ENCODE data around the gene DCTN1.
A peak's percentile ranks its signal among the peaks of the same experiment; 100 is the strongest.

DCTN1 gene

DNA sequence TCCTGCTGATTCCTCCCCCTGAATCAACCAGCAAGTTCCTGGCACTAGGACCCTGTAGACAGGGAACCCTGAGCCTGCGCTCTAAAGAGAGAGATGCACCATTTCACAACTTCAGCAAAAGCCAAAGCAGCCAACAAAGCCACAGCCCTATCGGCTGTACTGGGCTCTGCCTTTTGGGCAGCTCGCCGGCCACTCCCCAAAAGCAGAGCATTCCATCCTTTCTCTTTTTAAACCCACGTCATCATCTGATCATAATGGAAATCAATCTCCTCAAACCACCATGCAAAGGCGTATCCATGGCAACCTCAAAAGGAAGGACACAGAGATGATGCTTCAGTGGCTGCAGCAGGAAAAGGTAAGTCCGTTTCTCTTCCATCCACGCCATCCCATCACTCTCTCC, 5.3 kb upstream of the DCTN1 start:
- no peak overlapping the region for H3K27ac ChIP-seq (ENCODE audit: poor library complexity, severe bottlenecking)
- TF ChIP-seq, protein P1, sequence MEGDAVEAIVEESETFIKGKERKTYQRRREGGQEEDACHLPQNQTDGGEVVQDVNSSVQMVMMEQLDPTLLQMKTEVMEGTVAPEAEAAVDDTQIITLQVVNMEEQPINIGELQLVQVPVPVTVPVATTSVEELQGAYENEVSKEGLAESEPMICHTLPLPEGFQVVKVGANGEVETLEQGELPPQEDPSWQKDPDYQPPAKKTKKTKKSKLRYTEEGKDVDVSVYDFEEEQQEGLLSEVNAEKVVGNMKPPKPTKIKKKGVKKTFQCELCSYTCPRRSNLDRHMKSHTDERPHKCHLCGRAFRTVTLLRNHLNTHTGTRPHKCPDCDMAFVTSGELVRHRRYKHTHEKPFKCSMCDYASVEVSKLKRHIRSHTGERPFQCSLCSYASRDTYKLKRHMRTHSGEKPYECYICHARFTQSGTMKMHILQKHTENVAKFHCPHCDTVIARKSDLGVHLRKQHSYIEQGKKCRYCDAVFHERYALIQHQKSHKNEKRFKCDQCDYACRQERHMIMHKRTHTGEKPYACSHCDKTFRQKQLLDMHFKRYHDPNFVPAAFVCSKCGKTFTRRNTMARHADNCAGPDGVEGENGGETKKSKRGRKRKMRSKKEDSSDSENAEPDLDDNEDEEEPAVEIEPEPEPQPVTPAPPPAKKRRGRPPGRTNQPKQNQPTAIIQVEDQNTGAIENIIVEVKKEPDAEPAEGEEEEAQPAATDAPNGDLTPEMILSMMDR (IDR thresholded peaks at IDR 0.05; ENCODE audit: poor library complexity, severe bottlenecking), result no peak
- no peaks in the 10 kb centered on the region for H3K27me3 ChIP-seq (ENCODE audit: insufficient read depth, poor library complexity, severe bottlenecking)
- DNase-seq (ENCODE audit: low spot score) (no peak), ATAC-seq (ENCODE audit: low read depth) (no peak)
- H3K4me1 ChIP-seq (ENCODE audit: insufficient read depth, poor library complexity, severe bottlenecking), result peaks cover 12% of the 10 kb centered on the region
- H3K4me3 ChIP-seq (ENCODE audit: severe bottlenecking), result no peak overlapping the region
- H3K9me3 ChIP-seq (ENCODE audit: severe bottlenecking), result no peaks in the 10 kb centered on the region
- peaks cover 22% of the 10 kb centered on the region for H3K36me3 ChIP-seq (ENCODE audit: low read depth)

DNA sequence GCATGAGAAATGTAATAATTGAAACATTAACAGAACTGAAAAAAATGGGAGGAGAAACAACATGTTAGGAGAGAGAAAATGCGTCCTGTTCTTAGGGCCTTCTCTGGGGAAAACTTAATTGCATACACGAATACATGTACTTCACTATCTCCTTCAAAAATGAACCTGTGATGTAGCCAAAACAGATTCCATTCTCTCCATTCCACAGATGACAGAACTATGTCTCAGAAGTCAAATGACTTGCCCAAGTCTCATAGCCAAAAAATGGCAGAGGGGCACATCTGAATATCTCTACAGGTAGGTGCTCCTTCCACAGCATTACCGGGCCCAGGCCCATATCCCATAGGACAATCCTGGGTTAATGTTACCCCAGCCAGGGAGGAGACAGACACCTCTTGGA, 3.9 kb upstream of the DCTN1 start:
- Histone ChIP-seq H3K4me3 (ENCODE audit: severe bottlenecking) (no peak overlapping the region), H3K9me3 (ENCODE audit: severe bottlenecking) (no peaks in the 10 kb centered on the region), H3K27me3 (ENCODE audit: insufficient read depth, poor library complexity, severe bottlenecking) (no peaks in the 10 kb centered on the region), H3K27ac (ENCODE audit: poor library complexity, severe bottlenecking) (no peak overlapping the region), H3K4me1 (ENCODE audit: insufficient read depth, poor library complexity, severe bottlenecking) (peaks cover 6% of the 10 kb centered on the region), H3K36me3 (ENCODE audit: low read depth) (peaks cover 18% of the 10 kb centered on the region)
- ATAC-seq (ENCODE audit: low read depth) (no peak), DNase-seq (ENCODE audit: low spot score) (no peak)
- TF ChIP-seq, protein P1 (IDR thresholded peaks at IDR 0.05; ENCODE audit: poor library complexity, severe bottlenecking), result no peak

DNA sequence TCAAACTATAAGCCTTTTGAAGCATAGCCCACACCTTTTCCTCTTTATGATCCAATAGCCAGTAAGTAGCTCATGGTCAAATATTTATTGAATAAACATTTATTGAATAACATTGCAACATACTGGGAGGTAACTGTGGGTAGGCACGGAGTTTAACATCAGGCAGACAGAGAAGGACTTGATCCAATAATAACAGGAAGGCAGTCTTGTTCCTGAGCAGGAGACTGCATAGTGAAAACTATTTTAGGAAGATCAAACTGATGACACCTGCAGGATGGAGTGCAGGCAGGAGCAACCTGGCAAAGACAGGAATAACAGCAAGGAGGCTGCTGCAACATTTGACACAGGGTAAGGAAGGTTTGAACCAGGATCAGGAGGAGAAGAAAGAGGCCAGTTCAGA, 3.1 kb upstream of the DCTN1 start:
- Histone ChIP-seq H3K27ac (ENCODE audit: poor library complexity, severe bottlenecking) (no peak overlapping the region), H3K9me3 (ENCODE audit: severe bottlenecking) (no peaks in the 10 kb centered on the region), H3K36me3 (ENCODE audit: low read depth) (peaks cover 22% of the 10 kb centered on the region), H3K27me3 (ENCODE audit: insufficient read depth, poor library complexity, severe bottlenecking) (no peaks in the 10 kb centered on the region), H3K4me1 (ENCODE audit: insufficient read depth, poor library complexity, severe bottlenecking) (peaks cover 6% of the 10 kb centered on the region), H3K4me3 (ENCODE audit: severe bottlenecking) (no peak overlapping the region)
- peak; percentile 45; the same call in 2 of the 3 replicates for ATAC-seq (ENCODE audit: low read depth)
- TF ChIP-seq, protein P1 (IDR thresholded peaks at IDR 0.05; ENCODE audit: poor library complexity, severe bottlenecking), result no peak
- DNase-seq (ENCODE audit: low spot score), result no peak

DNA sequence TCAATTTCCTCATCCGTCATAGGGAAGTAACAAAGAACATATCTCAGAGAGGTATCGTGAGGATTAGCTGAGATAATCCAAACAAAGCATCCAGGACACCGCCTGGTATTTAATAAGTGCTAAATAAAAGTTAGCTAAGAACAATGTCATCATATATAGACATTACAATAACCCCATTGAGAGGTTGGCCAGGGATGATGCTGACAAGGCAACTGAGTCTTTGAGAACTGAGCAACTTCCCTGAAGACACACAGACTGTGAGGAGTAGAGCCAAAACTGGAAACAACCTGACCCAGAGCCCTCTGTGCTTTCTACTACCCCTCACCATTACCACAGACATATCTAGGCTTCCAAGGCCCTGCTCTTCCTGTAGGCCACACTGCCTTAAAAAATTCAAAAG, 1.6 kb upstream of the DCTN1 start:
- Histone ChIP-seq H3K9me3 (ENCODE audit: severe bottlenecking) (no peaks in the 10 kb centered on the region), H3K36me3 (ENCODE audit: low read depth) (peaks cover 34% of the 10 kb centered on the region), H3K27me3 (ENCODE audit: insufficient read depth, poor library complexity, severe bottlenecking) (no peaks in the 10 kb centered on the region), H3K4me3 (ENCODE audit: severe bottlenecking) (no peak overlapping the region), H3K4me1 (ENCODE audit: insufficient read depth, poor library complexity, severe bottlenecking) (peaks cover 6% of the 10 kb centered on the region), H3K27ac (ENCODE audit: poor library complexity, severe bottlenecking) (no peak overlapping the region)
- no peak for ATAC-seq (ENCODE audit: low read depth)
- TF ChIP-seq, protein P1 (IDR thresholded peaks at IDR 0.05; ENCODE audit: poor library complexity, severe bottlenecking), result no peak
- DNase-seq (ENCODE audit: low spot score), result no peak

DNA sequence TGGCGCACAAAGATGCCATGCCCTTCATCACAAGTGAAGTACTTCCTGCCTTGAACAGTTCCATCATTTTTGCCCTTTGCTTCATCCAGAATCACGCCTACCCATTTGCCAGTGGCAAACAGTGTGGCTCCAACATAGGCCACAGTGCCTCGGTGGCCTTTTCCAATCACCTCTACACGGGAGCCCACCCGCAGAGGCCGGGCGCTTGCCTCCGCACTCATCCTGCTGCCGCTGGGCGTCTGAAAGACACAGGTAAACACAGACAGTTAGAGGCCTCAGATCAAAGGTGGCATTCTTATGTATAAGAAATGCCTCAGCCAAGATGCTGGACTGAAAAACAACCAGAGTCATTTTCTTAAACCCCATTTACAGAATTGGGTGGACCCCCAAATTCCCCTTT, 2.1 kb downstream of the DCTN1 start:
- no peak overlapping the region for H3K27ac ChIP-seq (ENCODE audit: poor library complexity, severe bottlenecking)
- H3K4me1 ChIP-seq (ENCODE audit: insufficient read depth, poor library complexity, severe bottlenecking), result no peaks in the 10 kb centered on the region
- H3K9me3 ChIP-seq (ENCODE audit: severe bottlenecking), result no peaks in the 10 kb centered on the region
- DNase-seq (ENCODE audit: low spot score) (no peak), ATAC-seq (ENCODE audit: low read depth) (no peak)
- TF ChIP-seq, protein P1 (IDR thresholded peaks at IDR 0.05; ENCODE audit: poor library complexity, severe bottlenecking), result no peak
- H3K27me3 ChIP-seq (ENCODE audit: insufficient read depth, poor library complexity, severe bottlenecking), result no peaks in the 10 kb centered on the region
- no peak overlapping the region for H3K4me3 ChIP-seq (ENCODE audit: severe bottlenecking)
- H3K36me3 ChIP-seq (ENCODE audit: low read depth), result peaks cover 18% of the 10 kb centered on the region

Measured in RWPE2 (cell line).